ENCODE results near the gene NPHS1. TPM values are rescaled to one million over a fixed set of nuclear protein-coding genes. Genes with fewer than 3 reads are reported as not detected.

Gene NPHS1
- polyA plus RNA-seq, 4 donors, result 0.06 to 0.52 TPM; not detected in 2

DNA sequence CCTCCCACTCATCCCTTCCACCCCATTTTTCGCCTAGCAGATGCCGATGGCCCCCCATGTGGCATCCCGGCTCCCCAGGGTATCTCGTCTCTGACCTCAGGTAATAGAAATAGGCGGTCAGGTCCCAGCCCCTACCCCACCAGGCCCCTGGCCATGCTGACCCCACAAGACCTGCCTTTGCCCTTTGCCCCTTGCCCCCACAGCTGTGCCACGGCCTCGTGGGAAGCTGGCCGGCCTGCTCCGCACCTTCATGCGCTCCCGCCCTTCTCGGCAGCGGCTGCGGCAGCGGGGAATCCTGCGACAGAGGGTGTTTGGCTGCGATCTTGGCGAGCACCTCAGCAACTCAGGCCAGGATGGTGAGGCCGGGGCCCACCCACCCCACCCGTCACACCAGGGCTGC lies 71.6 kb downstream of the NPHS1 start:
- FAIRE-seq, result no peak
- H3K27ac ChIP-seq (ENCODE audit: low read depth in 1 of 3, low read length in 2 of 3), result no peak overlapping the region
- H3K4me1 ChIP-seq (ENCODE audit: control insufficient read depth in 3 of 3, insufficient read depth in 2 of 3, low read depth in 1 of 3, low read length in 2 of 3), result peaks cover 0 to 11% (median 0%) of the 10 kb centered on the region in 3 donors
- H3K4me3 ChIP-seq (ENCODE audit: low read depth in 1 of 3, low read length in 3 of 3), result no peak overlapping the region
- H3K36me3 ChIP-seq (ENCODE audit: control insufficient read depth in 3 of 3, insufficient read depth in 2 of 3, low read depth in 1 of 3, low read length in 3 of 3), result peaks cover 0 to 56% (median 4%) of the 10 kb centered on the region in 3 donors
- no peaks in the 10 kb centered on the region for H3K27me3 ChIP-seq (ENCODE audit: control insufficient read depth in 3 of 3, insufficient read depth in 3 of 3, low read length in 3 of 3)
- 92 to 95% (median 95%) methylated on average over 17 to 20 of the region's 20 CpGs for WGBS, 3 donors
- no peaks in the 10 kb centered on the region for H3K9me3 ChIP-seq (ENCODE audit: control insufficient read depth in 2 of 2, insufficient read depth in 1 of 2, low read depth in 1 of 2, low read length in 1 of 2)
- DNase-seq, result no peak

DNA sequence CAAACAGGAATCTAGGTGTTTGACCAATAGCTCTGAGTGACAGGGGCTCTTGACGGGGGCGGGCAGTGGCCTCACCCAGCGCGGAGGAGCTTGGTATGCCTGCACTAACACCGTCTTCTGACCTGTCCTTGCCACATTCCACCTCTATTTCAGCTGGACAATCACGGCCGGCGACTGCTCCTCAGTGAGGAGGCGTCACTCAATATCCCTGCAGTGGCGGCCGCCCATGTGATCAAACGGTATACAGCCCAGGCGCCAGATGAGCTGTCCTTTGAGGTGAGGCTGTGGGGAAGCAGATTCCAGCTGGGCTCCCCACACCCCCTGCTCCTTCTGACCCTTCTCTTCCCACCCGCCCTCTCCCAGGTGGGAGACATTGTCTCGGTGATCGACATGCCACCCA lies 72.2 kb downstream of the NPHS1 start:
- Histone ChIP-seq H3K9me3 (ENCODE audit: control insufficient read depth in 2 of 2, insufficient read depth in 1 of 2, low read depth in 1 of 2, low read length in 1 of 2) (no peaks in the 10 kb centered on the region), H3K4me1 (ENCODE audit: control insufficient read depth in 3 of 3, insufficient read depth in 2 of 3, low read depth in 1 of 3, low read length in 2 of 3) (peaks cover 0 to 9% (median 0%) of the 10 kb centered on the region in 3 donors), H3K27ac (ENCODE audit: low read depth in 1 of 3, low read length in 2 of 3) (no peak overlapping the region), H3K27me3 (ENCODE audit: control insufficient read depth in 3 of 3, insufficient read depth in 3 of 3, low read length in 3 of 3) (no peaks in the 10 kb centered on the region), H3K36me3 (ENCODE audit: control insufficient read depth in 3 of 3, insufficient read depth in 2 of 3, low read depth in 1 of 3, low read length in 3 of 3) (peaks cover 0 to 53% (median 4%) of the 10 kb centered on the region in 3 donors), H3K4me3 (ENCODE audit: low read depth in 1 of 3, low read length in 3 of 3) (no peak overlapping the region)
- FAIRE-seq, result no peak
- DNase-seq, result no peak
- WGBS, 3 donors, result 94 to 95% (median 94%) methylated on average over 16 of the region's 16 CpGs

DNA sequence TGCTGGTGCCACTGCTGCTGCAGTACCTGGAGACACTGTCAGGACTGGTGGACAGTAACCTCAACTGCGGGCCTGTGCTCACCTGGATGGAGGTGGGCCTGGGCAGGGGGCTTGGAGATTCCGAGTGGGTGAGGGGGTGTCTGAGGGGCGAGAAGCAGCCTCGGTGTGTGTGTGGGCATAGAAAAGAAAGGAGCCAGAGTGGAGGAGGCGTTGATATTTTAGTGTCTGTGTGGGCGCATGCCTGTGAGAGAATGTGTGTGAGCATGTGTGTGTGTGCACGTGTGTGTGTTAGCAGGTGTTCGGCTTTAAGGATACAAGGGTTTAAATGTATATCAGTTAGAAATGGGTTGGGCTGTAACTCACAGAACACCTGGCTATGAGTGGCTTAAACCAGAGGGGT lies 73.3 kb downstream of the NPHS1 start:
- FAIRE-seq (no peak), DNase-seq (no peak)
- peaks cover 0 to 51% (median 4%) of the 10 kb centered on the region in 3 donors for H3K36me3 ChIP-seq (ENCODE audit: control insufficient read depth in 3 of 3, insufficient read depth in 2 of 3, low read depth in 1 of 3, low read length in 3 of 3)

DNA sequence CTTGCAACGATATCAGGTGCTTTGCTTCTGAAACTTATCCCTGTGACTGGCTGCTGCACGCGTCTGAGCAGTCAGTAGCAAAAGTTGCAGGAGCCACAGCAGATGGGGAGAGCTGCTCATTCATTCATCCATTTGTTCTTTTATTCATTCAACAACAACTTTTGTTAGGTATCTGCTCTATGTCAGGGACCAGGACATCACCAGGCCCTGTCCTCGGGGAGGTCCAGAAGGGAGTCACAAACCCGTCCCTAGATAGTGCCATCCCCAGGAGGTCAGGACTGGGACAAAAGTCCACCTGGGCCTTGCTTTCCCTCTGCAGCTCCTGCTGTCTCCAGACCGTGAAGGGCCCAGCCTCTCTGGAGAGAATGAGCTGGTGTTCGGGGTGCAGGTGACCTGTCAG lies 74.3 kb downstream of the NPHS1 start:
- Histone ChIP-seq H3K27ac (ENCODE audit: low read depth in 1 of 3, low read length in 2 of 3) (no peak overlapping the region), H3K36me3 (ENCODE audit: control insufficient read depth in 3 of 3, insufficient read depth in 2 of 3, low read depth in 1 of 3, low read length in 3 of 3) (peaks cover 0 to 47% (median 4%) of the 10 kb centered on the region in 3 donors), H3K4me1 (ENCODE audit: control insufficient read depth in 3 of 3, insufficient read depth in 2 of 3, low read depth in 1 of 3, low read length in 2 of 3) (peaks cover 0 to 12% (median 0%) of the 10 kb centered on the region in 3 donors), H3K9me3 (ENCODE audit: control insufficient read depth in 2 of 2, insufficient read depth in 1 of 2, low read depth in 1 of 2, low read length in 1 of 2) (no peaks in the 10 kb centered on the region), H3K4me3 (ENCODE audit: low read depth in 1 of 3, low read length in 3 of 3) (no peak overlapping the region), H3K27me3 (ENCODE audit: control insufficient read depth in 3 of 3, insufficient read depth in 3 of 3, low read length in 3 of 3) (no peaks in the 10 kb centered on the region)
- DNase-seq (no peak), FAIRE-seq (no peak)
- 80 to 94% (median 81%) methylated on average over 7 of the region's 7 CpGs for WGBS, 3 donors

More for the DNA sequence above, 73.3 kb downstream of the NPHS1 start:
- Histone ChIP-seq H3K27ac (ENCODE audit: low read depth in 1 of 3, low read length in 2 of 3) (no peak overlapping the region), H3K4me3 (ENCODE audit: low read depth in 1 of 3, low read length in 3 of 3) (no peak overlapping the region), H3K4me1 (ENCODE audit: control insufficient read depth in 3 of 3, insufficient read depth in 2 of 3, low read depth in 1 of 3, low read length in 2 of 3) (peaks cover 0 to 12% (median 0%) of the 10 kb centered on the region in 3 donors), H3K27me3 (ENCODE audit: control insufficient read depth in 3 of 3, insufficient read depth in 3 of 3, low read length in 3 of 3) (no peaks in the 10 kb centered on the region), H3K9me3 (ENCODE audit: control insufficient read depth in 2 of 2, insufficient read depth in 1 of 2, low read depth in 1 of 2, low read length in 1 of 2) (no peaks in the 10 kb centered on the region)
- 59 to 82% (median 71%) methylated on average over 8 of the region's 8 CpGs for WGBS, 3 donors

DNA sequence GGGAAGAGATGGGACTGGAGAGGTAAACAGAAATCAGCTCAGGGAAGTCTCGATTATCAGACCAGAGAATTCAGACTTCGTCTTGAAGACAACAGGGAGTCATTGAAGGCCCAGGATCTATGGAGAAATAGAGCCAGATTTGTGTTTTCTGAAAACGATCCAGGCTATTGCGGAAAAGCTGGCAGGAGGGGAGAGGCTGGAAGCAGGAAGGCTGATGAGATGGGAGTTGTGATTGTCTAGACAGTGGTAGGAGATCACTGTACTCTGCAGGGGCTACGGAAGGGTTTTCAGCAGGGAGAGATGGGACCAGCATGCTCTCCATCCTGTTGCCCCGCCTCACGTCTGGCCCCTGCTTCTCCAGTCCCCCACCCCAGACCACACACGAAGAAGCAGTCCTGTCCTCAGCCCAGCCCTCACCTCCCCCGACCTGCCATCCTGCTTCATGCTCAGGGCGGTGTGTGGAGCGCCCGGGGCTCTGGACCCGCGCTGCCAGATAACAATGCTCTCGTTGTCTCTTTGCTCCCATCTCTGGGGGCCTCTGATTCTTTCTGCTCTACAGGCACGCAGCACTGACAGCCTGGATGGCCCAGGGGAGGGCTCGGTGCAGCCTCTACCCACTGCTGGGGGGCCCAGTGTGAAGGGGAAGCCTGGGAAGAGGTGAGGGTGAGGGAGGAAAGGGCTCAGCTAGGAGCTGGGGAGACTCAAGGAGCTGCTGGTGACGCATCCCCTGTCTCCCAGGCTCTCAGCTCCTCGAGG lies 75.0 kb downstream of the NPHS1 start:
- H3K36me3 ChIP-seq (ENCODE audit: control insufficient read depth in 3 of 3, insufficient read depth in 2 of 3, low read depth in 1 of 3, low read length in 3 of 3), result peaks cover 0 to 40% (median 4%) of the 10 kb centered on the region in 3 donors
- 71 to 86% (median 85%) methylated on average over 19 of the region's 19 CpGs for WGBS, 3 donors
- no peaks in the 10 kb centered on the region for H3K27me3 ChIP-seq (ENCODE audit: control insufficient read depth in 3 of 3, insufficient read depth in 3 of 3, low read length in 3 of 3)
- no peak for DNase-seq
- H3K9me3 ChIP-seq (ENCODE audit: control insufficient read depth in 2 of 2, insufficient read depth in 1 of 2, low read depth in 1 of 2, low read length in 1 of 2), result no peaks in the 10 kb centered on the region
- no peak overlapping the region for H3K4me3 ChIP-seq (ENCODE audit: low read depth in 1 of 3, low read length in 3 of 3)
- H3K27ac ChIP-seq (ENCODE audit: low read depth in 1 of 3, low read length in 2 of 3), result no peak overlapping the region
- peaks cover 0 to 12% (median 0%) of the 10 kb centered on the region in 3 donors for H3K4me1 ChIP-seq (ENCODE audit: control insufficient read depth in 3 of 3, insufficient read depth in 2 of 3, low read depth in 1 of 3, low read length in 2 of 3)
- no peak for FAIRE-seq

DNA sequence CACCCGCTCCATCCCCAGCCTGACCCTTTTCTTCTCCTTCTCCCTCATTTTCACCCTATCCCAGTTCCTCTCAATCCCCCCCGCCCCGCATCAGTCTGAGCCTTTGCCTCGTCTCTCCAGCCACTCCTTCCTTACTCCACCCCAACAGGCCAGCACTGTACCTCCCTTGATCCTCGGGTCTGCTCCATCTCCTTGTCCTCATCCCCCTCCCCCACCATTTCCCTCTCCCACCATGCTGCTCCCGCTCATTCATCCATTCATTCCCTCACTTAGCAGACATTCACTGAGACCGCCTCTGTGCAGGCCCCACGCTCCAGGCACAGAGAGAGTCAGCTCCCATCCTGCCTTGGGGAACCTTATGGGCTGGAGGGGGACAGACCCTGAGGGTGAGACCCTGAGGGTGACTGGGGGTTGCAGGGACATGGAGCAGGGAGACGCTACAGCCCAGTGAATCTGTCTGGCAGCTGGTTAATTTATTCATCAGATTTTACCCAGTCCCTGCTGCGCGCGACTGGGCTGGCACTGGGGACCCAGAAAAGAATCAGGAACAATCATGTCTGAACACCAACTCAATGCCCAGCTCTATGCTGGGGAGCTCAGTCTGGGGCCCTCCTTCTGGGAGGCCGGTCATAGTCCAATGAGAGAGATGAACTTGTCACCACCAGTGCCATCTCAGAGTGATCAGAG lies 76.1 kb downstream of the NPHS1 start:
- no peaks in the 10 kb centered on the region for H3K27me3 ChIP-seq (ENCODE audit: control insufficient read depth in 3 of 3, insufficient read depth in 3 of 3, low read length in 3 of 3)
- 57 to 60% (median 60%) methylated on average over 12 to 13 of the region's 13 CpGs for WGBS, 3 donors
- FAIRE-seq (no peak), DNase-seq (no peak)
- no peak overlapping the region for H3K27ac ChIP-seq (ENCODE audit: low read depth in 1 of 3, low read length in 2 of 3)
- H3K4me1 ChIP-seq (ENCODE audit: control insufficient read depth in 3 of 3, insufficient read depth in 2 of 3, low read depth in 1 of 3, low read length in 2 of 3), result peaks cover 0 to 12% (median 0%) of the 10 kb centered on the region in 3 donors
- H3K9me3 ChIP-seq (ENCODE audit: control insufficient read depth in 2 of 2, insufficient read depth in 1 of 2, low read depth in 1 of 2, low read length in 1 of 2), result no peaks in the 10 kb centered on the region
- peak overlapping the region in 2 of 3 donors; percentile 59 to 76 for H3K4me3 ChIP-seq (ENCODE audit: low read depth in 1 of 3, low read length in 3 of 3)
- H3K36me3 ChIP-seq (ENCODE audit: control insufficient read depth in 3 of 3, insufficient read depth in 2 of 3, low read depth in 1 of 3, low read length in 3 of 3), result peaks cover 0 to 29% (median 4%) of the 10 kb centered on the region in 3 donors

Other genes starting within 250 kb of the NPHS1 start
- 10 to 100 TPM in 1 of 4 donors, 1 to 10 TPM in 2, under 1 TPM in 1; 0.67 to 12.6 (median 5.5) TPM for gene HAUS5, start 239.8 kb downstream of the NPHS1 start, polyA plus RNA-seq
- 10 to 100 TPM; 59.7 to 71.5 (median 64.9) TPM for gene RBM42, start 223.5 kb downstream of the NPHS1 start, polyA plus RNA-seq
- gene ETV2, start 210.8 kb downstream of the NPHS1 start, polyA plus RNA-seq, result 1 to 10 TPM; 2.1 to 7.3 (median 4.2) TPM
- gene COX6B1, start 204.2 kb downstream of the NPHS1 start, polyA plus RNA-seq, result 1,000 to 10,000 TPM in 3 of 4 donors, 100 to 1,000 TPM in 1; 326 to 2,391 (median 1,554) TPM
- gene UPK1A, start 186.0 kb downstream of the NPHS1 start, polyA plus RNA-seq, result under 1 TPM in 1 of 4 donors, not detected in 3; 0.07 TPM
- under 1 TPM in 2 of 4 donors, not detected in 2; 0.22 to 0.35 TPM for gene ZBTB32, start 147.9 kb downstream of the NPHS1 start, polyA plus RNA-seq
- 10 to 100 TPM; 21.6 to 47.9 (median 26.3) TPM for gene KMT2B, start 134.5 kb downstream of the NPHS1 start, polyA plus RNA-seq
- gene IGFLR1, start 110.1 kb downstream of the NPHS1 start, polyA plus RNA-seq, result 10 to 100 TPM in 3 of 4 donors, 1 to 10 TPM in 1; 4.3 to 17.8 (median 12.1) TPM
- 10 to 100 TPM; 14.6 to 99.7 (median 34.7) TPM for gene U2AF1L4, start 107.1 kb downstream of the NPHS1 start, polyA plus RNA-seq
- gene PSENEN, start 106.9 kb downstream of the NPHS1 start, polyA plus RNA-seq, result 10 to 100 TPM; 59.7 to 95.9 (median 70.1) TPM
- 10 to 100 TPM in 3 of 4 donors, 1 to 10 TPM in 1; 9.6 to 58.6 (median 26.7) TPM for gene LIN37, start 103.9 kb downstream of the NPHS1 start, polyA plus RNA-seq
- 10 to 100 TPM in 2 of 4 donors, 1 to 10 TPM in 2; 2.0 to 41.7 (median 11.5) TPM for gene HSPB6, start 95.5 kb downstream of the NPHS1 start, polyA plus RNA-seq
- gene PROSER3, start 94.3 kb downstream of the NPHS1 start, polyA plus RNA-seq, result 10 to 100 TPM in 2 of 4 donors, 1 to 10 TPM in 2; 1.8 to 15.0 (median 6.2) TPM
- 10 to 100 TPM in 1 of 4 donors, 1 to 10 TPM in 3; 1.1 to 16.2 (median 5.0) TPM for gene ARHGAP33, start 76.9 kb downstream of the NPHS1 start, polyA plus RNA-seq
- gene PRODH2, start 39.7 kb downstream of the NPHS1 start, polyA plus RNA-seq, result under 1 TPM in 2 of 4 donors, not detected in 2; 0.24 to 0.54 TPM
- gene KIRREL2, start 4.4 kb upstream of the NPHS1 start, polyA plus RNA-seq, result under 1 TPM in 2 of 4 donors, not detected in 2; 0.10 to 0.62 TPM
- gene APLP1, start 16.1 kb upstream of the NPHS1 start, polyA plus RNA-seq, result 10 to 100 TPM in 1 of 4 donors, 1 to 10 TPM in 2, not detected in 1; 3.6 to 13.8 (median 4.7) TPM
- gene NFKBID, start 48.0 kb upstream of the NPHS1 start, polyA plus RNA-seq, result 1 to 10 TPM; 5.1 to 7.6 (median 6.4) TPM
- 10 to 100 TPM in 2 of 4 donors, 1 to 10 TPM in 2; 2.7 to 17.6 (median 11.0) TPM for gene HCST, start 50.0 kb upstream of the NPHS1 start, polyA plus RNA-seq
- 100 to 1,000 TPM in 1 of 4 donors, 10 to 100 TPM in 3; 15.9 to 128 (median 63.8) TPM for gene TYROBP, start 55.8 kb upstream of the NPHS1 start, polyA plus RNA-seq
- 10 to 100 TPM in 2 of 4 donors, 1 to 10 TPM in 2; 3.5 to 11.7 (median 8.7) TPM for gene LRFN3, start 83.9 kb upstream of the NPHS1 start, polyA plus RNA-seq
- 10 to 100 TPM; 27.8 to 58.4 (median 36.4) TPM for gene SDHAF1, start 142.7 kb upstream of the NPHS1 start, polyA plus RNA-seq
- 10 to 100 TPM in 1 of 4 donors, 1 to 10 TPM in 3; 3.0 to 16.0 (median 3.7) TPM for gene SYNE4, start 156.3 kb upstream of the NPHS1 start, polyA plus RNA-seq
- 10 to 100 TPM; 14.3 to 19.7 (median 15.6) TPM for gene ALKBH6, start 161.7 kb upstream of the NPHS1 start, polyA plus RNA-seq
- 1 to 10 TPM in 3 of 4 donors, under 1 TPM in 1; 0.45 to 7.5 (median 4.6) TPM for gene CLIP3, start 180.4 kb upstream of the NPHS1 start, polyA plus RNA-seq
- 1 to 10 TPM; 5.3 to 8.9 (median 6.6) TPM for gene THAP8, start 201.8 kb upstream of the NPHS1 start, polyA plus RNA-seq
- 1 to 10 TPM in 2 of 4 donors, under 1 TPM in 2; 0.22 to 5.0 (median 1.4) TPM for gene WDR62, start 202.4 kb upstream of the NPHS1 start, polyA plus RNA-seq

Measured in small intestine (tissue), 7 donors.